Measurements from ENCODE around the gene CNPY3. TPM values are rescaled to one million over a fixed set of nuclear protein-coding genes. Genes with fewer than 3 reads are reported as not detected.
A peak's percentile ranks its signal among the peaks of the same experiment; 100 is the strongest.

The CNPY3 gene
- total and polyA plus RNA-seq, 10 donors: 82.2 to 115 (median 106) TPM

DNA sequence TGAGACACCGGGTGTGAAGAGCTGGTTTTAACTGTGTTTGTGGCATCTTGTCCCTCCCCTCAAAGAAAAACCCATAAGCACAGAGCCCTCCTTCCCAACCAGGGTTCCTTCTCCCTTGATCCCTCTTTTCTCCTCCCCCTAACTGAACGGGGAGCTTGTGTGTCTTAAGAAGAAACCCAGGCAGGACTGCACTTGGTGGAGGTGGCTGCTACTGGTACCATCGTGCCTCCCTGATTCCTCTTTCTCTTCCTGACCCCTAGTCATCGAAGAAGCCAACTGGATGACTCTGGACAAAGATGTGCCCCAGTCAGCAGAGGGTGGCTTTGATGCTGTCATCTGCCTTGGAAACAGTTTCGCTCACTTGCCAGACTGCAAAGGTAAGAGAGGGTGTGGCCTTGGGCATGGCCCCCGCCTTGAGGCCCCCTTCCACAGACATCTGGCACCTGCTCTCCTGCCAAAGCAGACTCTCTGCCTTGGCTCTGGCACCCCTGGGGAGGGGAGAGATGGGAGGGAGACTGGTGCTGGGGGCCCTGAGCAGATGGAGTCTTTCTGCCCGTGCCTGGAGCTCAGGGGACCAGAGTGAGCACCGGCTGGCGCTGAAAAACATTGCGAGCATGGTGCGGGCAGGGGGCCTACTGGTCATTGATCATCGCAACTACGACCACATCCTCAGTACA lies 33.4 kb downstream of the CNPY3 start:
- Histone ChIP-seq H3K4me3 (no peak overlapping the region), H3K36me3 (peaks cover 0 to 60% (median 40%) of the 10 kb centered on the region in 6 donors), H3K27me3 (replicated peaks in 1 of 7) (peaks cover 0 to 13% (median 0%) of the 10 kb centered on the region in 7 donors), H3K4me1 (peaks cover 11 to 21% (median 19%) of the 10 kb centered on the region in 6 donors), H3K27ac (no peak overlapping the region), H3K9me3 (no peaks in the 10 kb centered on the region)
- no peak for TF ChIP-seq POLR2AphosphoS5 (IDR thresholded peaks at IDR 0.05)
- TF ChIP-seq POLR2A (IDR thresholded peaks at IDR 0.05): no peak
- no peak for TF ChIP-seq CTCF (IDR thresholded peaks at IDR 0.05 in 8 of 11, conservative IDR thresholded peaks at IDR 0.05 in 3 of 11)
- 91 to 97% (median 93%) methylated on average over 9 to 13 of the region's 13 CpGs for WGBS, 5 donors
- peak; percentile 43 for DNase-seq
- intact Hi-C loops (cut with DNase I; ENCODE audit: low total_unique reads): no loop called here

GRCh38 chr6:42963179-42963854 lies 34.0 kb downstream of the CNPY3 start:
- 89 to 91% (median 89%) methylated on average over 10 to 12 of the region's 12 CpGs for WGBS, 5 donors
- Histone ChIP-seq H3K36me3 (peaks cover 0 to 67% (median 43%) of the 10 kb centered on the region in 6 donors), H3K27me3 (replicated peaks in 1 of 7) (peaks cover 0 to 13% (median 0%) of the 10 kb centered on the region in 7 donors), H3K4me1 (peaks cover 11 to 21% (median 19%) of the 10 kb centered on the region in 6 donors), H3K9me3 (no peaks in the 10 kb centered on the region), H3K4me3 (no peak overlapping the region), H3K27ac (no peak overlapping the region)
- TF ChIP-seq POLR2AphosphoS5 (IDR thresholded peaks at IDR 0.05): no peak
- TF ChIP-seq POLR2A (IDR thresholded peaks at IDR 0.05): no peak
- no peak for TF ChIP-seq CTCF (IDR thresholded peaks at IDR 0.05 in 8 of 11, conservative IDR thresholded peaks at IDR 0.05 in 3 of 11)
- intact Hi-C loops (cut with DNase I; ENCODE audit: low total_unique reads): no loop called here
- peak; percentile 47 for DNase-seq

DNA sequence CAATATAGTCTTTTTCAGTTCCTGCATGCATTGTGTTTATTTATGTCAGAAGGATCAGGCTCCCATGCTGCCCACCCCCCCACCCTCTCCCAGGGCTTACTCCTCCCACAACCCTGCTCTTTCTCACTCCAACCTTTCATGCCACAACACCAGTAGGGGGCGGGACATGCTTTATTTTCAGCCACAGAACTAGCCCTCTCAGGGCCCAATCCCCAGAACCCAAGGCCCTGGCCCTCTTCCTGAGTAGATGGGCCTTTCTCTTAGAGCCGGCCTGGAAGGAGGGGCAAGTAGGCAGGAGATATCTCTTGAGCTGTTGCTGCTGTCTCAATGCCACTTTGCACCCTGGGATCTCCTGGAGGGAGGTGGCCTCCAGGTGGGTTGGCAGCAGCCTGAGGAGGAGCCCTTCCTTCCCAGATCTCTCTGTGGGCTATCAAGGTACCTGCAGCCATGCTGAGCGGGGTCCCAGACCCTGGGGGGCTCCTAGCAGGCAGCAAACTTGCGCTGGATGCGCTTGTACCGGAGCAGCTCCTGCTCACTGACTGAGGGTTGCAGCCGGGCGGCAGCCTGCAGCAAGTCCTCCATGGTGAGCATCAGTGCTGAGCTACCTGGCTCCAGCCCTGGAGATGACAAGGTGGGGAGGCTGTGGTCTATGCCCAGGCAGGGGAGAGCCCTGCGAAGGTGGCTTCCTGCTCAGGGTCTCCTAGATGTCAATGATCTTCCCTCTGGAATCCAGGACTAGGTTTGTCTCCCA lies 34.8 kb downstream of the CNPY3 start:
- 80 to 90% (median 89%) methylated on average over 3 to 9 of the region's 9 CpGs for WGBS, 5 donors
- Histone ChIP-seq H3K36me3 (peaks cover 0 to 74% (median 48%) of the 10 kb centered on the region in 6 donors), H3K27ac (no peak overlapping the region), H3K4me1 (peaks cover 11 to 21% (median 19%) of the 10 kb centered on the region in 6 donors), H3K9me3 (no peaks in the 10 kb centered on the region), H3K27me3 (replicated peaks in 1 of 7) (peaks cover 0 to 13% (median 0%) of the 10 kb centered on the region in 7 donors), H3K4me3 (no peak overlapping the region)
- peak; percentile 56 for DNase-seq
- peak in 3 of 11 experiments; percentile 15 to 21 (median 19) for TF ChIP-seq CTCF (IDR thresholded peaks at IDR 0.05 in 8 of 11, conservative IDR thresholded peaks at IDR 0.05 in 3 of 11)
- TF ChIP-seq POLR2A (IDR thresholded peaks at IDR 0.05): no peak
- no peak for TF ChIP-seq POLR2AphosphoS5 (IDR thresholded peaks at IDR 0.05)
- intact Hi-C loops (cut with DNase I; ENCODE audit: low total_unique reads): no loop called here

All from spleen (tissue), 11 donors.